ENCODE data around the gene RABEPK.

GRCh38 chr9:125166762-125167161 lies 33.6 kb upstream of the RABEPK start:
- TF ChIP-seq POLR2A (IDR thresholded peaks at IDR 0.05) (no peak), CTCF (IDR thresholded peaks at IDR 0.05) (no peak), EP300 (IDR thresholded peaks at IDR 0.05) (no peak), POLR2AphosphoS5 (IDR thresholded peaks at IDR 0.05) (no peak)
